GM12864 (cell line): ENCODE measurements around the gene IFT80.

ENCODE experiments used
- DNase-seq: peaks from one replicate; pipeline ENCODE4 v3.0.0-alpha.2; 2011; ENCODE audit warnings: low read depth
- H3K4me3 ChIP-seq: 2 replicates; pipeline ENCODE4 v1.5.1; 2011; ENCODE audit warnings: mild to moderate bottlenecking, low read depth, low read length, control low read depth
- CTCF ChIP-seq: IDR thresholded peaks from 2 replicates; pipeline ENCODE4 v1.5.1; 2011; ENCODE audit warnings: low read depth, mild to moderate bottlenecking, moderate library complexity, low read length, control low read depth, inconsistent platforms; ENCODE audit errors: missing control alignments

IFT80 gene

GRCh38 chr3:160374925-160375324 is 24.1 kb downstream of the IFT80 start:
- TF ChIP-seq CTCF = no peak
- no peak for DNase-seq
- no peak overlapping the region for H3K4me3 ChIP-seq

GRCh38 chr3:160374472-160374871 is 24.6 kb downstream of the IFT80 start:
- no peak overlapping the region for H3K4me3 ChIP-seq
- no peak for TF ChIP-seq CTCF
- DNase-seq = no peak

- H3K4me3 ChIP-seq = no peak overlapping the region
- TF ChIP-seq CTCF = no peak
- DNase-seq = no peak
Measured at GRCh38 chr3:160373655-160374054, 25.4 kb downstream of the IFT80 start.

GRCh38 chr3:160372780-160373179 is 26.2 kb downstream of the IFT80 start:
- no peak for TF ChIP-seq CTCF
- no peak overlapping the region for H3K4me3 ChIP-seq

GRCh38 chr3:160370987-160371857 is 27.8 kb downstream of the IFT80 start:
- H3K4me3 ChIP-seq = no peak overlapping the region
- DNase-seq = no peak
- no peak for TF ChIP-seq CTCF

More at GRCh38 chr3:160372780-160373179, 26.2 kb downstream of the IFT80 start:
- no peak for DNase-seq

GRCh38 chr3:160369784-160370183 is 29.2 kb downstream of the IFT80 start:
- H3K4me3 ChIP-seq = no peak overlapping the region
- no peak for DNase-seq
- TF ChIP-seq CTCF = no peak

- no peak overlapping the region for H3K4me3 ChIP-seq
- no peak for DNase-seq
- TF ChIP-seq CTCF = no peak
Measured at GRCh38 chr3:160368804-160369203, 30.2 kb downstream of the IFT80 start.
